H1 (cell line): ENCODE data around the gene MICU1. TPM values are rescaled to one million over a fixed set of nuclear protein-coding genes. Genes with fewer than 3 reads are reported as not detected.

Source experiments
- RBBP5 ChIP-seq: IDR thresholded peaks from 2 replicates; pipeline ENCODE4 v1.7.1; 2012; ENCODE audit warnings: low read depth, mild to moderate bottlenecking, inconsistent platforms, low read length, moderate library complexity, borderline replicate concordance
- YY1 ChIP-seq: IDR thresholded peaks from 2 replicates; pipeline ENCODE4 v1.6.1; 2011; ENCODE audit warnings: low read depth, mild to moderate bottlenecking, low read length
- polyA plus RNA-seq, 7 experiments: library from polyadenylated mRNA; depleted of rRNA in 3 of 7; stranded (reverse) in 5 of 7; unstranded in 2 of 7; fragments of >200 nt in 5 of 7; fragments of 200-250 nt in 2 of 7; gene quantifications; 1 replicate in 5 of 7; 2 replicates in 1 of 7; 4 replicates in 1 of 7; pipeline versions ENCODE4 v1.2.1 to v1.2.3, GENCODE V29; 2011 to 2013; ENCODE audit warnings: missing spikeins in 2 of 7, mixed read lengths in 2 of 7
- total RNA-seq: library from RNA; stranded (reverse); fragmentation: NEBNext Ultra II Directional; extraction: Animal tissue kit (Norgen Biotek cat#: 25700); gene quantifications from 2 replicates; pipeline ENCODE4 v1.2.1, GENCODE V29; 2021

MICU1 gene
- total and polyA plus RNA-seq, 2 of the 8 experiments (the other 6 are each of a cell fraction or from before 2014, with no cell fraction given), result 18.0 to 36.7 TPM

GRCh38 chr10:72319416-72320254 lies 306.2 kb downstream of the MICU1 start (continued):
- TF ChIP-seq YY1, result 0 out of 2 replicates have a peak, but pooled peaks have one; percentile 25
- peak; percentile 34; the same call in 1 of the 2 replicates for TF ChIP-seq RBBP5
